Measurements from ENCODE around the gene OR4K14.
"Not testable (repeated sequence)": the region's sequence is repeated elsewhere in the genome, so short reads cannot be mapped to it uniquely, and the experiment has no call there.

OR4K14 gene, protein sequence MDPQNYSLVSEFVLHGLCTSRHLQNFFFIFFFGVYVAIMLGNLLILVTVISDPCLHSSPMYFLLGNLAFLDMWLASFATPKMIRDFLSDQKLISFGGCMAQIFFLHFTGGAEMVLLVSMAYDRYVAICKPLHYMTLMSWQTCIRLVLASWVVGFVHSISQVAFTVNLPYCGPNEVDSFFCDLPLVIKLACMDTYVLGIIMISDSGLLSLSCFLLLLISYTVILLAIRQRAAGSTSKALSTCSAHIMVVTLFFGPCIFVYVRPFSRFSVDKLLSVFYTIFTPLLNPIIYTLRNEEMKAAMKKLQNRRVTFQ

DNA sequence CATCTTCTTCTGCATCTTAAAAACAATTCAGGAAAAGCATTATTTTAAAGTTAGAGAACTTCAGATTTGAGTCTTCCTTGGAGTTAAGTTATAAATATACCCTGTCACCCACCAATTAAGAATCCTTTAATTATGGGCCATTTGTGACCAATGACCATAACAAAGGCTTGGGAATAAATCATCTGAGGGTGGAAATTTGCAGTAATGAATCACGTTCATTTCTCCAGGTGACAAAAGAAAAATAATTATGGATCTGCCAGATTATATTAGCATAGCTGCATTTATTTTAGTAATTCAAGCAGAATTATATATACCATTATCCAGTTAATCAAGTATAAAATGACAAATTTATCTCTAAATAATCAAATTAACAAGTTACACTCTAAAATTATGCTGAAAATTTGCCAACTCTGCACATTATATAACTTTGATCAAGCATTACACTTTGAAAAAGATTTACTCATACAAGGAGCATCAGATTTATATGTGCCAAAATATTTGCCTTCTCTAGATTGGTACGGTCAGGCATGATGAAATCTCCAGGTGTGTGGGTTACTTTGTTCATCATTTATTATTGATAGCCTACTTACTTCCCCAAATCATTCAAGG is at the start of gene OR4K14:
TSS of gene OR4K14 (minus strand) at position 51 of the 609 bp plus-strand sequence. CDS start 4,114 bp downstream, outside the sequence.
- DNase-seq: no peak

DNA sequence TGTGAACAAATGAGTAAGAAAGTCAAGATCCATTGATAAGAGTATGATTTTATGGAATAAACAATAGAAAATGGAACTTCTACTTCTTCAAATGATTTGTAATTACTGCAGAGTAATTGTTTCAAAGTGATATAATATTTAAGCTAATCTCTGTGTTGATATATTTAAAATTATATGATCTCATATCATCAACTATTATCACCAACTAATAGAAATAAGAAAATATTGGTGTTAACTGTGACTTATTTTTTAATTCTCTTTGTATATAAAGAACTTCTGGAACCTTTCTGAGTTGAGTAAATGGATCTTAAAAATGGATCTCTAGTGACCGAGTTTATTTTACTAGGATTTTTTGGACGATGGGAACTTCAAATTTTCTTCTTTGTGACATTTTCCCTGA is 40.6 kb upstream of the OR4K14 start, which contains the start of gene OR4L1:
TSS of gene OR4L1 (plus strand) at position 301 of the 400 bp plus-strand sequence. CDS start at position 301, 0 bp downstream.
- DNase-seq: no peak

DNA sequence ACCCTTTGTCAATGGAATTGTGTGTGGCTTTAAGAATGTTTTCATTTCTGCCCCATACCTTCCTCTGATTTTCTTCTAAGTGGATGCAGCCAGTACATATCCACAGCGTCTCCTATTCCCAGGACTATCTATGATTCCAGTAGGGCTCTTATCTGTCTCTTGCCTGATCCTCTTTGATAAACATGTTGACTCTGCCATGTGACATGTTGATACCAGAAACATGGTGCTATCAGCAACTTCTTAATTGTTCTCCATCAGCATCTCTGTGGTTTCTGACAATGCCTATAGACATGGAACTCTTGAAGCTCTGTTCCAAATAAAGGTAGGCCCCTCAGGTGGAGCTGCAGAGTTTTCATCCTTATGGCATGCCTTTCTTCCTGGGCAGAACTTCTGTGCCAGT is 29.1 kb upstream of the OR4K14 start:
- DNase-seq: no peak

DNA sequence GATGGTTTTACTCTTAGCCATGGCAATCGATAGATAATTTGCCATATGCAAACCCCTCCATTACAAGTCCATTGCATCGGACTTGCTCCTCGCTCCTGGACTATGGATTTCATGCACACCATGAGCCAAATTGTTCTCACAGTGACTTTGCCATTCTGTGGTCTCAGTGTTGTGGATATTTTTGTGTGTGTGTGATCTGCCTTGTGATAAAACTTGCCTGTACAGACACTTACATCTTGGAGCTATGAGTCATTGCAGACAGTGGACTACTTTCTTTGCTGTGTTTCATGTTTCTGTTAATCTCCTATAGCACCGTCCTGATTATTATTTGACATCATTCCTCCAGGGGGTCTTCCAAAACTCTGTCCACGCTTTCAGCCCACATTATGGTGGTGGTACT is 25.1 kb upstream of the OR4K14 start:
- DNase-seq: no peak

DNA sequence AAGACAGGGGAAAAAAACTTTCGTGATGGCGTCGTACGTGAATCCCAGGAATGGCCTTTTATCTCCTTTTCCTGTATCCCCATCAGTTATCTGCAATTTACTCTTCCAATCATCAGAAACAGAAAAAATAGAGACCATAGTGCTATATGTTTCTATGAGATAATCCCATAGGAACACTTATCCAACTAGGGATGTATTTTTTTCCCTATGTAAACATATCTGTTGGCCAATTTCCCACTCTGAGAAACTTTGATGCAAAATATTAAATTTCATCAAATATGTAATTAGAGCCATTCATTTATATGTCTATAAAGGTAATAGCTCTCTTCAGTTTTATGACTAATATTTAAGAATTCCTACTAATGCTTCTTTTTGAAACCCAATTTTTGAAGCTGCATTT is 16.8 kb upstream of the OR4K14 start, which contains the start of gene OR4K13:
TSS of gene OR4K13 (minus strand) at position 101 of the 400 bp plus-strand sequence. CDS start 1,280 bp downstream, outside the sequence.
- no peak for DNase-seq

DNA sequence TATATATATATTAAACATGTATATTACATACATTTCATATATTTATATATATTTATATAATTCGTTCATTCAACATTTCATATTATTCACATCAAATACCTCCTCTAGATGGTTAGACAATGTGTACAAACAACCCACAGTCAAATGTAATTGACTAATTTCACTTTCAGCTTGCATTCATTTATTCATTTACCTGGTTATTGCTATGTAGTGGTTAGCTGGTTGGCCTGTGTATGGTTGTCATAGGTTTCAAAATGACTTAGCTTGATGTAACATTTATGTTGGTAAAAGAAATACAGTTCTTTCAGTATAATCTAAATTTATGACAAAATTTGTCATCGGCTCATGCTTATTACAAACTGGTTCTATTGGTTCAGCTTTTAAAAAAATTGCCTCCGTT is 16.3 kb upstream of the OR4K14 start:
- DNase-seq: no peak

DNA sequence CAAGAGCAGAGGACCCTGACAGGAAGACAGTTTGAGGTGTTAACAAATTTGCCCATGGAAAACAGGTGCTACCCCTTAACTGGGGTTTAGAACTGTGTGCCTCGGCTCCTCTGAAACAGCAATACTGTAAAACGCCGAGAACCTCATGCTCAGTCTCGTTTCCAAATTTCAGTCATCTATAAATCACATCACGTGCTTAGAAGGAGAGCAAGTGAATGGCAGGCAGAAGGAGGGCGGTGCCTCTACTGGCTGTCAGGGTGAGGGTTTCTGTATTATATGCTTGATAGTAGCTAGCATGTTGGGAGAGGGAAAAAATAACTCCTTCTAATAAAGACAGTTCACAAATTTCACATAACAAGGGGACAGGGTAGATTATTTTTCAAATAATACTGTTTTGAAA is 12.0 kb upstream of the OR4K14 start:
- DNase-seq: no peak

DNA sequence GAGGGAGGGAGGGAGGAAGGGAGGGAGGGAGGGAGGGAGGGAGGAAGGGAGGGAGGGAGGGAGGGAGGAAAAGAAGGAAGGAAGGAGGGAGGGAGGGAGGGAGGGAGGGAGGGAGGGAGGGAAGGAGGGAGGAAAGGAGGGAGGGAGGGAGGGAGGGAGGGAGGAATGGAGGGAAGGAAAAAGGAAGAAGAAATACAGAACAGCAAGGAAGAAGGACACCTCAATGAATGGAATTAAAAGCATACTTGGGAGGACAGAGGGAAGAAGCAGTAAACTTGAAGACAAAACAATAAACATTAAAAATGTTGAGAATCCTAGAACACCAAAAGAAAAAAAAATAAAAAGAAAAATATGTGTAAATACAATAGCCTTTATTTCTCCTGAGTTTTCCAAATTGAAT is 11.0 kb downstream of the OR4K14 start:
- DNase-seq: no peak

DNA sequence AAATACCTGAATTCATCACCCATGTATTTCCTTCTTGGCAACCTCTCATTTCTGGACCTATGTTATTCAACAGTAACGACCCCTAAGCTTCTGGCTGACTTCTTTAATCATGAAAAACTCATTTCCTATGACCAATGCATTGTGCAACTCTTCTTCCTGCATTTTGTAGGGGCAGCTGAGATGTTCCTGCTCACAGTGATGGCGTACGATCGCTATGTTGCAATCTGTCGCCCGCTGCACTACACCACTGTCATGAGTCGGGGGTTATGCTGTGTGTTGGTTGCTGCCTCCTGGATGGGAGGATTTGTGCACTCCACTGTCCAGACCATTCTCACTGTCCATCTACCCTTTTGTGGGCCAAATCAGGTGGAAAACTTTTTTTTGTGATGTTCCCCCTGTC is 16.8 kb downstream of the OR4K14 start:
- no peak for DNase-seq

DNA sequence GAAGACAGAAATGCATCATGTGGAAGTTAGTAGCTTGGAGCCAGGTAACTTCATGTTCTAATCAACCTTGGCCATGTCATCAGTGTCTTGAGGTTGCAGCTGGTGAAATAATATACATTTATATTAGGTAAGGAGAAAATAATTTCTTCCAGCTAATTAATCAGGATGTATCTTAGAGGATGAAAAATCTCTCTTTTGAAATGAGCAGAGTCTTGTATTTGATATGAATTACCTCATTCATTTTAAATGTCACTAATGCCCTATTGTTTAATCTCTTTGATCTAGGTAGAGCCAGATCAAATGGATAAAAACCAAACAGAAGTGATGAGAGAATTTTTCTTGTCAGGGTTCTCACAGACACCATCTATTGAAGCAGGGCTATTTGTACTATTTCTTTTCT is 17.2 kb downstream of the OR4K14 start, which contains the start of gene OR4Q2:
TSS of gene OR4Q2 (plus strand) at position 301 of the 400 bp plus-strand sequence.
- DNase-seq: no peak

DNA sequence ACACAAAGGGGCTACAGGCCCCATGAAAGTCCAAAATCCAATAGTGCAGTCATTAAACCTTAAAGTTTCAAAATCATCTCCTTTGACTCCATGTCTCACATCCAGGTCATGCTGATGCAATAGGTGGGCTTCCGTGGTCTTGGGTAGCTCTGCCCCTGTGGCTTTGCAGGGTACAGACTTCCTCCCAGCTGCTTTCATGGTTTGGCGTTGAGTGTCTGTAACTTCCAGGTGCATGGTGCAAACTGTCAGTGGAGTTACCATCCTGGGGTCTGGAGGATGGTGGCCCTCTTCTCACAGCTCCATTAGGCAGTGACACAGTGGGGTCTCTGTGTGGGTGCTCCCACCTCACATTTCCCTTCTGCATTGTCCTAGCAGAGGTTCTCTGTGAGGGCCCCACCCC is 25.7 kb downstream of the OR4K14 start:
- DNase-seq: no peak

DNA sequence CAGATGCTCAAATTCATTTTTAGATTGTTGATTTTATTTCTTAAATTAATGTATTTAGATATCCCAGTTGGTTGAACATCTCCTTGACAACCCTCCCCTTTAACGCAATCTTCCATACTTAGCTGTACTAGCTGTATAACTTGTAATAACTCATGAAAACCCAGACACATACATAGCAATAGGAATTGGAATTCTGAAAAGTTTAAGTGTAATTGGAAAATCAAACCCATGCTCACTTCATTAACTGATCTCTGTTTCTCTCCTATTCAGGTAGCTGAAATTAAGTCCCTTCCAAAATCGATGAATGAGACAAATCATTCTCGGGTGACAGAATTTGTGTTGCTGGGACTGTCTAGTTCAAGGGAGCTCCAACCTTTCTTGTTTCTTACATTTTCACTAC is 43.8 kb downstream of the OR4K14 start, which contains the start of gene OR4K15:
TSS of gene OR4K15 (plus strand) at position 301 of the 400 bp plus-strand sequence. CDS start at position 301, 0 bp downstream.
- no peak for DNase-seq

DNA sequence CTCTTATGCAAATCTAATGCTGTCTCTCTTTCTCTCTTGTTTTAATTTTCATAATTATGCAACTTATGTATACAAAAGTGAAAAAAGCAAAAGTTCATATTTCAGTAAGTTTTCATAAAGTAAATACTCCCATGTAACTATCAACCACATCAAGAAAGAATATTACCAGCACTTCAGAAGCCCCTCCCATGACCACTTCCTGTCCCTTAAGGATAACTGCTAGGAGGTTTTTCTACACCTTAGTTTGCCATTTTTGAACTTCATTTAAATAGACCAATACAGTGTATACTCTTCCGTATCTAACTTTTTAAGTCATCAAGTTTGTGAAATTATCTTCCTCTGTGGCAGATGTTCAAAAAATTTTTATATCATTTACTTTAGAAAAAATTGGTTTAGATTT is 44.3 kb downstream of the OR4K14 start:
- no peak for DNase-seq

DNA sequence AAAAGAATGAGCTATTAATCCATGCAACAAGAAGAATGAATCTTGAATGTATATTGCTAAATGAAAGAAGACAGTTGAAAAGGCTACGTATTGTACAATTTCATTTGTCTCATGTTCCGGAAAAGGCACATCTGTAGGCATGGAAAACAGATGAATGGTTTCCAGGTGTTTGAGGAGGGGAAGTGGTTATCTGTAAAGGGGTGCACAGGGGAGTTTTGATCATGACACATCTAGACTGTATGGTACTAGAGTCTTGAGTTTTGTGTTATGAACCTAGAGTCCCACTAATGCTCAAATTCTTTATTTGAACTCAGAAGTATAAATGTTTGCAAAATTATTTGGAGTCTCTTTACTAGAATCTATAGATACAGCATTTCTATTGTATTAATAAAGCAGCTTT is 49.4 kb downstream of the OR4K14 start:
- DNase-seq: not testable (repeated sequence)

All from DMS79 (cell line).